Measurements from ENCODE around the gene ADNP.
A peak's percentile ranks its signal among the peaks of the same experiment; 100 is the strongest.

ADNP gene

DNA sequence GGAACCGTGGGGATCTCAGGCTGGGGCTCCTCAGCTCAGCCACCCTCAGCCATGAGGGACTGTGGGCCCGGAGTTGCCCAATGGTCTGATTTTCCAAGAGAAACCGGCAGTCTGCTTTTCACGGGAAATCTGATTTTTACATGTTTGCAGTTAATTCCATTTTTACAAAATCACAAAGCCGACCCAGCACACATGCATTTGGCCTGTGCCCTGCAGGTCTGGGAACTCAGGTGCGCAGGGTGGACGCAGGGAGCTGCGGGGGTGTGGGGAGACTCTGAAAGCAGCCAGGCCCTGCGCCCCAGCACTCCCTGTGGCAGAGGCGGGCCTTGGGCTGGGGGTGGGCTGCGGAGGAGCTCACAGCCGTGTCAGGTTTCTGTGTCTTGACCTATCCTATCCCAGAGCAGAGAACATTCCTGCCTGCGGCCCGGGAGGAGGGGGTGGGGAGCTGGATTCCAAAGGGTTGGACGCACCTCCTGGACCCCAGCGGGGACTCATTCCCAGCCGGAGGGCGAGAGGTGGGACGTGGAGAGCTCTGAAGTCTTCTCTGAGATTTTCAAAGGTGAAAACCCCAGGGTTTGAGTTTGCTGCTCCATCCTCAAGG lies 60.6 kb downstream of the ADNP start:
- no peak for DNase-seq

DNA sequence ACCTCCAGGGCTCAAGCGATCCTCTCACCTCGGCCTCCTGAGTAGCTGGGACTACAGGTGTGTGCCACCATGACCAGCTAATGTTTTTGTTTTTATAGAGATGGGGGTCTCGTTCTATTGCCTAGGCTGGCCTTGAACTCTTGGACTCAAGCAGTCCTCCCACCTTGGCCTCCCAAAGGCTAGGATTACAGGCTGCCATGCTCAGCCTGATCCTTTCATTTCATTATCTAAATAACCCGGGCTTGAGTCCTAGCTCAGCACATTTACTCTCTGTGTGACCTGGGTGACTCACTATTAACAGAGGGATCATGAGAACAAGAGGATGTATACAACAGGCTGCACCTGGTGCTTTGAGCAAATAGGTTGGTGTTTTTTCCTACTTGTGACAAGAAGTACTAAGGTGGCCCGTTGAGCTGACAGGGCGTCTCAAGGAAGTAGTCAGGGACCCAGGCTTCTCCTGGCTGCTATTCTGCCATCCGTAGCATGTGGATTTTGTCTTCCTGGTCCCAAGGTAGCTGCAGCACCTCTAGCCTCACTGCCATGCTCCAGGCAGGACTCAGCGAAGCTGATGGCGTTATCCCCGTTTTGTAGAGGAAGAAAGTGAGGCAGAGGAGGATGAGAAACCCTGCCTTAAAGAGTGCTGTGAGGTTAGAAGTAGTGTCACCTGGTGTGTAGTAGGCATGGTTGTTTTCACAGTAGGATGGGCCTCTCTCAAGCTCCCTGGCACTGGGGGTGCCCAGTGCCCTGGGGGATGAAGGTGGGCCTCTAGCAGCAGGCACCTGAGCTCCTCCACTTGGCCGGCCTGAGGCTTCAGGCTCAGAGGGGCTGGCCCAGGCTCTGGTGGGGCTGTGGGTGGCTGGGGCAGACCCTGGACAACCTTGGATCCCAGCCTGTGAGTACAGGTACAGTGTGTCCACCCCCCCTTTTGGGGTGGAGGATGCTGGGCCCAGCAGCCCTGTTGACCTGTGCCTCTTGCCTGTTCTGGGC lies 62.4 kb downstream of the ADNP start:
- peak; percentile 98 for DNase-seq

DNA sequence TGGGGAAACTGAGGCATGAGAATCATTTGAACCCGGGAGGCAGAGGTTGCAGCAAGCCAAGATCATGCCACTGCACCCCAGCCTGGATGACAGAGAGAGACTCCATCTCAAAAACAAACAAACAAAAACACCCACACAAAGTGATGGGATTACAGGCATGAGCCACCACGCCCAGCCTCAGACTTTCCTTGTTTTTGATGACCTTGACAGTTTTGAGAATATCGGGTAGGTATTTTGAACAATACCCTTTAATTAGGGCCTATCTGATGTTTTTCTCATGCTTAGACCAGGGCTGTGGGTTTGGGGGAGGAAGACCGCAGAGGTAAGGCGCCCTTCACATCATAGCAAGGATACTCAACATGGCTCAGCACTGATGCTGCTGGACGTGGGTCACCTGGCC lies 63.4 kb downstream of the ADNP start:
- DNase-seq: no peak

DNA sequence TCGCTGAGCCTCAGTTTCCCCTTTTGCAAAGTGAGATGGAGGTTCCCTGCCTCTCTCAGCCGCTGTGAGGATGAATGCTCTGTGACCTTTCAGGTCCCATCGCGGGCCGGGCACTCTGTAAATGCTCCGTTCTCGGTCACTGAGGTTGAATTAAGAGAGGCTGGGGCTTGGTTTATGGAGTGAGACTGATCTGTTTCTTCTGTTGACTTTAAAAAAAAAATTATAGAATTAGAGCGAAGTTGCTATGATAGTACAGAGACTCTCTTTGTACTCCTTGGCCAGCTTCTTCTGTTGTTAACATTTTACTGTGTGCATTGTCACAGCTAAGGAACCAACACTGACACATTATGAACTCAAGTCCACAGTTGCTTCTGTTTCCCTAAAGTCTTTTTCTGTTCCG lies 64.4 kb downstream of the ADNP start:
- DNase-seq: no peak

DNA sequence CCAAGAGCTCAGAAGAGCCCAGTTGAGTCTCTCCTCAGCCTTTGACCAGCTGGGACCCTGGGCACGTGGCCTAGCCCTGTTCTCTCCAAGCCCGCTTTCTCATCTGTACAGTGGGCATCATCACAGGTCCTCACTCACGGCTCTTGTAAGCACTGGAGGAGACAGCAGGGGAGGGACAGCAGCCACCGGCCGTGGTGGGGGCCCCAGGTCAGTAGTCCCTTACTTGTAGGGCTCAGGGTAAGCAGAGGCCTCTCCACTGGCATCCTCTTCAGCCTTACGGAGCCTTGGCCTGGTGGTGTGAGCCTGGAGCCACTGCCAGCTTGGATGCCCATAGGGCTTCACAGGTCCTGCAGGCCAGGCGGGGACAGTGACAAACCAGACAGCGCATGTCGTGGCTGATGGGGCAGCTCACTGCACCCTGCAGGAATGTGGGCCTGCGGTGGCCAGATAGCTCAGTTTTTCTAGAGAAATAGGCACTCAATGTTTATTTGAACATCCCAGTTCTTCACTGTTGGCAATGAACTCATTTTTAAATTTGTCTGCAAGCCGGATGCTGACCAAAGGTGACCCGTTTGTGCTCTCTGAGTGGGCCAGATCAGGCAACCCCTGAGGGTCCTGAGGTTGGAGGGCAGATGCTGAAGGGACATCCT lies 65.1 kb downstream of the ADNP start:
- DNase-seq: no peak

DNA sequence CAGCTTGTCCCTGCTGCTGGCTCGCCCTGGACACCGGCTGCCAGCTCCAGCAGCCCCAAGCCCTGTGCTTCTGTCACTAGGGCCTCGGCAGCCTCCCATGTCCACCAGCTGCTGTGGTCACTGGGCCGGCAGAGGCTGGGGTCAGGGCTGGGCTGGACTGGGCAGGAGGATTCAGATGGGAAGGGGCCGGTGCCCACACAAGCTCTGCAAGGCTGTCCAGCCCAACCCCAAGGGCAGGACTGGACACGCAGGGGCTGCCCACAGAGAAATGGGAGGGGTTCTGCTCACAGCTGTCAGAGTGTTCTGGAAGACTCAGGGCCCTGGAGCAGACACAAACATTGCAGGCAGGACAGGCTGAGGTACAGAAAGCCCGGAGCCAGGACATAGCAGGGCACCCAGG lies 65.6 kb downstream of the ADNP start:
- DNase-seq: no peak

DNA sequence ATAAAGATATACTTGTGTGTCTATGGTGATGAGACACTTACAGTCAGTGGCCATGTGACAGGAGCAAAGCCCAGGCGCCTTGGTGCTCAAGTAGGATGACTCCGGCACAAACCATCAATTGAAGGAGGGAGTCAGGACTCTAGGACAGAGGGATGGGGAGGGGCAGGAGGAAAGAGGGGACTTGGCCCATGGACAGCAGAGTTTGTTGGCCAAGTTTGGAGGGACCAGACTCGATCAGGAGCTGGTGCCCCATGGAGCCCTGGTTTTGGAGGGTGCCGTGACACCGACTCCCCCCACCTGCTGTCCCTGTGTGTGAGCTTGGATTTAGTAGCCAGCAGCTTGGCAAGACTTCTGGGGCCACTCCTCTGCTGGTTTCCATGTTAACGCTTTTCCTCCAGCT lies 66.1 kb downstream of the ADNP start:
- DNase-seq: no peak

DNA sequence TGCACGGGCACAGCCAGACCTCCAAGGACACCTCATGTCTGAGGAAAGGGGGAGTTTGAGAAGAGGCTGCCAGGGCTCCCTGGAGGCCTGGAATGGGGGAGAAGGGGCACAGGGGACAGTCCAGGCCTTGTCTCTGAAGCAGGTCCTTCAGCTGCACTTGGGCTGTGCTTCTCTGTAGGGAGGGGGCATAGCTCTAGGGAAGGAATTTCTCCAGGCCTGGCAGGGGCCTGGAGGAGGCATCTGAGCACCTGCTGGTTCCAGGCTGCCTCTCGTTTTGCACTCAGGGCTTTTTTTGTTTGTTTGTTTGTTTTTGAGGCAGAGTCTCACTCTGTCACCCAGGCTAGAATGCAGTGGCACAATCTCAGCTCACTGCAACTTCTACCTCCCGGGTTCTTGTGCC lies 68.7 kb downstream of the ADNP start:
- DNase-seq: no peak

DNA sequence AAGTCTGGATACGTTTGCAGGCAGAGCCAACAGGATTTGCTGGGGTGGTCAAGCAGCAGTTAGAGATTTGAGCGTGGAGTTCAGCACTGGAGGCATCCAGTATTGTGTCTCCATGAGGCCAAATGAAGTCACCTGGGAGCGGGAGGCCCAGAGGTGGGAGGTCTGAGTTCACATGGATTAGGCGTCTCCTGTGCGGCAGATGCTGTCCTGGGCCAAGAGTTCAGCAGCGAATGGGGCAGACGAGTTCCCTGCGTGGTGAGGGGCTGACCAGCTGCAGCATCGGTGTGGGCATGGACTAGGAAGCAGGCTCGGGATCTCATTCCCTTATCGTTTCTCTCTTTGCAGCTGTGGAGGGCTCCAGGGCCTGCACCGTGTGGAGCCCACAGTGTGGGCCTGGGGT lies 70.2 kb downstream of the ADNP start:
- DNase-seq: no peak

DNA sequence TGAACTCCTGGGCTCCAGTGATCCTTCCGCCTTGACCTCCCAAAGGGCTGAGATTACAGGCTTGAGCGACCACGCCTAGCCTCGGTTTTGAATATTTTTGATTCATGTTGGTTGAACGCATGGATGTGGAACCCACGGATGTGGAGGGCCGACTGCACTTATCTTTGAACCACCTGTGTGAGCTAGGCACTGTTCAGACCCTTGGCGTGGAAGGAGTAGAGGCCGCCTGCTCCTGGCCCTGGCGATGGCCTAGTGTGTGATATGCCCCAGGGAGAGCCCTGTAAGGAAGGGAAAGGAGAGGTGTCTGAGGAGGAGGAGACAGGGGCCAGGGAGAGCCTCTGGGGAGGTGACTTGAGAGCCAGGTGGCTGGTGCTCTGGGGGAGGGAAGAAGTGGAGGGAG lies 72.1 kb downstream of the ADNP start:
- no peak for DNase-seq

DNA sequence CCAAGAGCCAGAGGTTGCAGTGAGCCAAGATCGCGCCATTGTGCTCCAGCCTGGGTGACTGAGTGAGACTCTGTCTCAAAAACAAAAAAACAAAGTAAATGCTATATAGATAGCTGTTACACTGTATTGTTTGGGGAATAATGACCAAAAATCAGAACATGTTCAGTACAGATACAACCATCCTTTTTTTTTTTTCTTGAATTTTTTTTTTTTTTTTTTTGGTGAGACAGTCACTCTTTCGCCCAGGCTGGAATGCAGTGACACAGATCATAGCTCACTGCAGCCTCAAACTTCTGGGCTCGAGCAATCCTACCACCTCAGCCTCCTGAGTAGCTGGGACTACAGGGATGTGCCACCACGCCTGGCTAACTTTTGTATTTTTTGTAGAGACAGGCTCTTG lies 72.7 kb downstream of the ADNP start:
- no peak for DNase-seq

DNA sequence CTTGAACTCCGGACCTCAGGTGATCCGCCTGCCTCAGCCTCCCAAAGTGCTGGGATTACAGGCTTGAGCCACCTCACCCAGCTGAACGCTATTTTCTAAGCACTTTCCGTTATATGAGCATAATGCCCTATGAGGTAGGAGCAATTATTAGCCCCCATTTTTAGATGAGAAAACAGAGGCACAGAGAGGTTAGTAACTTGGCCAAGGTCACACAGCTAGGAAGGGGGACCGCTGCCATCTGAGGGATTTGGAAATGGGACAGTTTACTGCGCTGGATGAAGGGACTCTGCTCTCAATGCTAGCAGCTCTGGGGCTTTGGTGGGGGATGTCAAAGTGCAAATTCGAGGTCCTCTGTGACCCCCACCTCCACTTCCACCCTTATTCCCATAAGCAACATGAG lies 73.9 kb downstream of the ADNP start:
- no peak for DNase-seq

DNA sequence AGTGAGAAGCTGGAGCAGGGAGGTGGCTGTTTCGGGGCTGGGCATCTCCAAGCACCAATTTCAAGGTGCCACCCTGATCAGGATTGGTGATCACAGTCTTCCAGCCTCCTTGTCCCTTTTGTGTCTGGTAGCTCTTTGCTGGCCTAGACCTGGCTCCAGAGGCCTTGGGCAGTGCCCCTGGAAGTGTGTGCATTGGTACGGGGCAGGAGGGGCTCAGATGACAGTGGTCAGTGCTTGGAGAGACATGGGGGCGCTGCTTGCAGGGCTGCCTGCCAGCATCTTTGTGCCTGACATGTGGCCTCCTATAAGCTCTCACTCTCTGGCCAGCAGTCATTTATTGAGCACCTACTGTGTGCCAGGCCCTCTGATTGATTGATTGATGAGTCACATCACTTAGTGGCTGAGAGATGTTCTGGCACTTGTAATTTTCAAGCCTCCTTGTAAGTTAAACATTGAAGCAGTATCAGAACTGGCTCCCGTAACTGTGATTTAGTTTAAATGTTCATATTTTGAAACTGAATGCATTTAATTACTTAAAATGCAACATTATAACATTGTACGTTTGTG lies 74.7 kb downstream of the ADNP start:
- DNase-seq: no peak

DNA sequence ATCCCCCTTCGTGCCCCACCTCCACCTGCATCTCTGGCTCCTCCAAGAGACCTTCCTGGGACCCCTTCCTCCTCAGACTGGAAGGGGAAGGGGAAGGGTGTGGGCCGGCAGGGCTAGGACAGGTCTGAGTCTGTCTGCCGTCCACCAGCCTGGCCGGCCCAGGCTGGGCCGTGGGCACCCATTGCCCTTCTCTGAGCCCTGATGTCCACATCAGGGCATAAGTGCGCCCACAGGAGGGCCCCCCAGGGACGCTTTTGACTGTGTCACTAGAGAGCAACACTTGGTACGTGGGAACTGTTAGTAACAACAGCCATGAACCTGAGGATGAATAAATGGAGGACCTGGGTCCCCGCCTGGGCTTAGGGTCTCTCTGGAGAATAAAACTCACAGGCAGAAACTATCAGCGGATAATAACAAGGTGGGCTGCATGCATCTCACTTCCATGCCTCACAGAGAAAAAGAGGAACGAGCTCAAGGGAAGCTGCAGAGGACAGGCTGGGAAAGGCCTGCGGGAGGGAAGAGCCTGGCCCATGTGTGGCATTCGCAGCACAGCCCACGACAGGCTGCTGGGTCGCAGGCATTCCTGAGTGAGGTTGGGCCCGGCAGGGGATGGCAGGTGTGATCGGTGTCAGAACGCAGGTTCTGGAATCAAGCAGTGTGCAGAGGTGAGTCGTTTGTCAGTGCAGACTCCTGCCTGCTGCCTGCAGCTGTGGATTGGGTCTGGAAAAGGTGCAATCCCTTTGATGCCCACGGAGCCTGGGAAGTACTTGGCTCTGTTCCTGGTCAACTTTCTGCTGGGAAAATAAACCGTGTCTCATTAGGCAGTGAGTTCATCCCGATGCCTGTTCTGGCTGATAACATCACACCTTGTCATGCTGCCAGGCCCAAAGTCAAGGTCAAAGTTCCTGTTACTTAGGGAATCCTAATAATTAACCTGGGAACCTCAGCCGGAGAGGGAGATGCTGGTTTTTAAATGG lies 75.5 kb downstream of the ADNP start:
- DNase-seq: peak; percentile 41

DNA sequence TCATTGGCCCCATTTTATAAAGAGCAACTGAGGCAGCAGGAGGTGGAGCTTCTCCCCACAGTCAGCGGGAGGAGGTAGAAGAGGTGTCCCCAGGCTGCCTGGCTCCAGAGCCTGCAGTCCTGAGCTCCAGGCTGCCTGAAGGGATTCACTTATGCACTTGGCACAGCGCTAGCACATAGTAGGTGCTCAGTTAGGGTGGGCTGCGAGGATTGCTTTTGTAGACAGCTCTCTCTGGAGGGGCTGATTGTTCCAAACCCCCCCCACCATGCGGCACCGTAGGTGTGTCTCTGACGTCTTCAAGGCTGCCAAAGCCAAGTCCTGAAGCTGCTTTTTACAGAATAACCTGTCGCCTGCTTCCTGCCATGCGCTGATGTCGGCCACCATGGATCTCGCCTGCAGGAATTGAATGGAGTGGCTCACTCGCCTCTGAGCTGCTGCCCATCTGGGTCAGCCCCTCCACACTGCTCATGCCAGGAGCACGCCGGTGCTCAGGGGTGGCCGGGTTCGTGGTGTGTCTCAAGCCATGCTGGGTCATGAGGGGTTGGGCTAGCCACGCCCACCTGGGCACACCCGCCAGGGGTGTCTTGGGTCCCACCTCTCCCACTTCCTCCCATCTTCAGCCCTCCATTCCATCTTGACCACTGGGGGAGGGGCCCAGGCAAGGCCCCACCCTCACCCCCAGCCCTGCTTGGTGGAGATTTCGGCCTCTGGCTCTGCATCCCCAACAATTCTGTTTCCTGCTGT lies 76.6 kb downstream of the ADNP start:
- DNase-seq: no peak

DNA sequence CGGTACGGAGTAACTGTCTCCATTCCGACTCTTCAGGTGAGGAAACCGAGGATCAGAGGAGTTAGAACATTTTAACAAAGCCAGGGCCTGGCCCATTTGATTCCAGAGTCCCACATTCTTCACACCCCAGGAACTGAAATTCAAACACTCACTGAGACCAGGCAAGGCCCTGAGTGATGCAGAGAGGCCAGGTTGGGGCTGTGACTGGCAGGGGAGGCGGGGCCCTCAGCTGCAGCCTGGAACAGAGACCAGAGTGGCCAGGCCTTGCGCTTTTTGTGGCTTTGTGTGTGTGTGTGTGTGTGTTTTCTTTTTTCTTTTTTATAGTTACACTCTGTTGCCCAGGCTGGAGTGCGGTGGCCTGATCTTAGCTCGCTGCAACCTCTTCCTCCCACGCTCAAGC lies 79.2 kb downstream of the ADNP start:
- no peak for DNase-seq

DNA sequence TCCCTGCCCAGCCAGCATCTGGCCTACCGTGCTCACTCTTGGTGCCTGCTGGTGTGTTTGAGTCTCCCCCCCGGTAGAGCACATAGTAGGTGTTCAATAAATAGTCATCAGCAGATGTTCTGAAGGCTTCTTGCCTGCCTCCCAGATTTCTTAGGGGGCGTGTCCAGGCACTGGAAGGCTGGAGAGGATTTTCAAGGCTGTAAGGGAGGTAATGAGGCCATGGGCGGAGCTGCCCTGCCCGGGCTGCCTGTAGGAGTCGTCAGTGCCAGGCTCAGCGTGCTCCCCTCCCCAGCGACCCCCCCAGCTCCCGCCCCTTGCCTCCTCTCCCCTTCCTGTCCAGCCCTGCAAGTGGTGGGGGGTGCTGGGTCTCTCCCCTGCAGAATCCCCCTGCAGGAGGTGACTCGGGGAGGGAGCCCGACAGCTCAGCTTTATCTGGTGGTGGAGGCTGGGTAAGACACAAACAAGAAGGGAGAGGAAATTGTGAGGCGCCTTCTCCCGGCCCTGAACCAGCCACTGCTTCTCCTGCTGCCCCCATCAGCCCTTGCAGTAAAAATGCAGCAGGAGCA lies 80.4 kb downstream of the ADNP start:
- no peak for DNase-seq

DNA sequence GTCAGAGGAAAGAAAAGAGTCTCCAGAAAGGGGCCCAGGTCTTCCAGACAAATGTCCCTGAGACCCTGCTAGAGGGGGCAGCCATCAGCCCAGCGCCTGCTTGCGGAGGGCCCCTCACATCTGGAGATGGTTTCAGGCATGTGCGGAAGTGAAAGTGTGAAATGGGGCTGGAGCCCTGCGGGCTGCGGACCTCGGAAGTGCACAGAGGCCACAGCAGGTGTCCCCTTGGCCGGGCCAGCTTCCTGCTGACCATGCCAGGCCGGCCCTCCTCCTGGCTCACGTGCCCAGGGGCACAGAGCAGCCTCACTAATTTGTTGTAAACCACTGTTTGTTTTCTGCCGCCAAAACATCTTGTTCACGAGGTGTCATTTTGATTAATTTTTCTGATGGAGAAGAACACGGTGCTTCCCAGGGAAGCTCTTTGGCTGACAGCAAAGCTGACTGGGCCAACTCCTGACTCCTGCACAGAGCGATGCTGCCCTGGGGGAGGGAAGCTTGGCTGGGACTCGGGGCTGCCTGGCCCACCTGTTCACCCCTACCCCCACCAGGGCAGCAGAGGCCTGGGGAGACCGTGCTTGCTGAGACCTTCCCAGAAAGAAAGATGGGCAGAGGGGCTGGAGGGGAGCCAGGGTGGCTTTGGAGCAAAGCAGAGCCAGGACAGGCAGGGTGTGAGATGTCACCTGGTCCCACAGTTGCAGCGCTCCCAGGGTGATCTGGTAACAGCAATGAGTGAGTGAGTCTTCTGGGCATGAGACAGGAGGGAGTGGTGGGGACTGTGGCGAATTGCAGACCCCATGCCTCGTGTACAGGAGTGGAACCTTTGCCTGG lies 82.2 kb downstream of the ADNP start:
- no peak for DNase-seq

DNA sequence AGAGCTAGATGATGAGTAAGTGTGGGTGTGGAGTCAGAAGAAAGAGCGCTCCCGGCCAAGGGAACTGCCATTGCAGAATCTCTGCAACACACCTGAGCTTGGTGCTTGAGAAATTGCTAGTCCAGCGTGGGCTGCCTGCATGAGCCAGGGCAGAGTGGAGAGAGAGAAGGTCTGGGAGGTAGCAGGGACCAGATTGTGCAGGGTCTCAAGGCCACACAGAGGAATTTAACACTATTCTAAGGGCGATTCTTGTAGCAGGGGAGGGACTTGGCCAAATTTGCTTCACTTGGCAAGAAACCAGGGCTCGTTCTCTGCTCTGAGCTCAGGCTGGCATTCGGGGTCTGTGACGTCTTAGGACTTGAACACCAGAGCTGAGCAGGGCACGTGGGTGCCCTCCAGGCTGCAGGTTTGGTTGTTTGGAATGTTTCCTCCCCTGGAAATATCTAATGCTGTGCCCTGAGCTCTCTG lies 82.9 kb downstream of the ADNP start:
- DNase-seq: no peak

DNA sequence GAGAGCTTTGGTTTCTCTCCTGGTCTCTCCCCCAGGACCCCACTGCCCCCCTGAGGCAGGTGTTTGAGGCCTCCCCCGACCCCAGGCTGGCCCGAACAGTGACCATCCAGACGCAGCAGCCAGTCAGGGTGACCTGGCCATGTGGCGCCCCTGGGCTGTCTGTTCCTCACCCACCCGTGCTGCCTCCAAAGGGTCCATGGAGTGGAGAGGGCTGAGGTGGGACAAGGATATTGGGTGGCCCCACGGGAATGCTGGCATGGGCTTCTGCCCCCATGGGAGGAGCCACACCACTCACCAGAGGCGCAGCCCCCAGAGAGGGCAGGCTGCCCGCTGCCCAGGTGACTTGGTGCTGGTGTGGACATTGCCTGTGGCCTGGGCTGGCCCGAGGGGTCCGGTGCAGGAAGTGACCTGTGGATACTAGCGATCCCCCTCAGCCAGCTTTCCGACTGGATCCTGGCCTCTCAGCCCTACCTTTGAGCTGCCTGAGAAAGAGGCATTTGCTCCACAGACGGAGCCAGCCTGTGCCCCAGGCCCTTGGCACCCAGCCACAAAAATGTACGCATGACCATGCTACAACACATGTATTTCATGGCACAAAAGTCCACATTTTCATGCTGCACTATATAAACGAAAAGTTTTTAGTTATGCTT lies 85.5 kb downstream of the ADNP start:
- DNase-seq: no peak
